Anterior cingulate cortex (tissue), 58 donors: Measurements from ENCODE around the gene ANKRD30A.
"Not testable (repeated sequence)": the region's sequence is repeated elsewhere in the genome, so short reads cannot be mapped to it uniquely, and the experiment has no call there.

Experiments used
- DNase-seq, 58 donors: peaks; one replicate each; lab custom pipeline; 2025; lab: John Stamatoyannopoulos, UW

Gene ANKRD30A

DNA sequence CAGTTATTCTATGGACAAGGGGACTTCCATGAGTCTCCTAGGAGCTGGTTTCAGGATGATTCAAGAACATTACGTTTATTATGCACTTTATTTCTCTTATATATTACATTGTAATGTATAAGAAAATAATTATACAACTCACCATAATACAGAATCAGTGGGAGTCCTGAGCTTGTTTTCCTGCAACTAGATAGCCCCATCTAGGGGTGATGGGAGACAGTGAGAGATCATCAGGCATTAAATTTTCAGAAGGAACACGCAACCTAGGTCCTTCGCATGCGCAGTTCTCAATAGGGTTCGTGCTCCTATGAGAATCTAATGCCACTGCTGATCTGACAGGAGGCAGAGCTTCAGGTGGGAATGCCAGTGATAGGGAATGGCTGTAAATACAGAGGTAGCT lies 137.9 kb downstream of the ANKRD30A start:
- peak in 1 of 58 donors; percentile 3 for DNase-seq

DNA sequence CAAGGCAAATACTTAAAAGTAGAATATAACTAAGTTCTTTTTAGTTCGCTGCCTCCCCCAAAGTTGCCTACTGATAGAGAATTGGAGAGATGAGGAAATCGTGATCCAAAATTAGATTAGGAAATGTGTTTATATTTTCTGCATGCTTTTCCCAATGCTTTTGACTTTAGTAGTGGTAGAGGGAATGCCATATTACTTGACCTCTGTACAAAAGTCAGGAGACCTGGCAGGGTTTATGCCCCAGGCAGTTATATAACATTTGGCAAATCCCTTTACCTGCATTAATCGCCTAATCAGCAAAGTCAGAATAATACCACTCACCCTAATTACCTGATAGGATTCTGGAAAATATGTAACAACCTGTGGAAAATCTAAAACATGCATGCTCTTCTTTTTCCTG lies 142.9 kb downstream of the ANKRD30A start:
- no peak for DNase-seq

DNA sequence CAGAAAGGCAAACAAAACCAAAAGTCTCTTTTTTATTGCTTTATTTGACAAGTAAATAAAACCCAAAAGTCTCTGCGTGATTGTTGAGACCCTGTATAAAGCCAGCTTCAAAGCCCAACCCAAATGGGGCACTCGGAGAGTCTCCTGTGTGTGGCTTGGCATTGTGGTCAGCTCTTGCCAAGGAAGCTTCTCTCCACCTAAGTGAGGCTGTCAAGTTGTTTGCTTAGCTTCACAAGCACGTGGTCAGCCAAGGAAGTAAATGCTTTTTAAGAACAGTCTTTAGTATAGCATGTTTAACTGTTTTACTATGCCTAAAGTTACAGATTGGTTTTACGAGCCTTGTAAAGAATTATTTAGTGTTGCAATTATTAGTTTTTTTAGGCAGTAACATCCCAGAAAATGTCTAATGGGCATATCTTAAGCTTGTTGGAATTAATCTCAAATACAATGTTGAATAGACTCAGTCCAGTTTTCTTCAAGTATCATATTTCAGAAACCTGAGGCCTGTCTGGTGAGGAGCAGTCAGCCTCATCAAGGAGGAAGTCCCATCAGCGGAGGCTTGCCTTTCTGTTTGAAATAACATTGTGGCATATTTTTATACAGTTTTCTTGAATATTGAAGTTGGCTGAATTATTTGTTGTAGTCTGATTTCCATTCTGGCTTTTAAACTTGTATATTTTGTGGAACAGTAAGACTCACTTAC lies 144.3 kb downstream of the ANKRD30A start:
- no peak for DNase-seq

- DNase-seq: no peak
These were observed 149.9 kb downstream of the ANKRD30A start for GRCh38 chr10:37275216-37275777.

GRCh38 chr10:37285063-37285462 lies 159.7 kb downstream of the ANKRD30A start:
- no peak for DNase-seq

DNA sequence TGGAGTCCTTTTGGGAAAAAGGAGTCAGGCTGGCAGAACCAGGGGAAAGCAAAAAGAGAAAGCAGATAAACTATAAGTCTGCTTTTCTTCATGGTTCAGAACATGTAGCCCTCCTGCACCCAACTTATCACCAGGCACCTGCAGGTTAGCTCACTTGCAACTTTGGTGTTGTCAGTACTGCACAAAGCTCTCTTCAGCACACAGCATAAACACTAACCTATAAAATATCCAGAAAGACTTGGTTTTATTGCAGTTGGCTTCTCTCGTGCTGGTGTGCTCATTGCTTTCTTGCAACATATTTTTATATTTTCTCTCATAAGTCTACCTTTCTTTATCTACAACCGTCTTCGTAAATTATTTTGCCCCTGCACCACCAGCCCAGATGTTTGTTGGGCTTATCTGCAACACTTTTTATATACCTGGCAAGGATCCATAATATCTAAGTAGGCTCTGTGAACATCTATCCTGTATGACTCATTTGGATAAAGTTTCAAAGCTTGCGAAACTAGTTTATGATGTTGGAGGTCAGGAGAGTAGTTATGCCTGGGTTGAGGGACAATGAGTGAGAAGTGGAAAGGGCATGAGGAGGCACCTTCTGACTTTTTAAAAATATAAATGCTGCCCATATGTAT lies 164.6 kb downstream of the ANKRD30A start:
- DNase-seq: no peak

GRCh38 chr10:37301271-37301670 lies 175.9 kb downstream of the ANKRD30A start:
- DNase-seq: no peak

GRCh38 chr10:37304036-37304435 lies 178.6 kb downstream of the ANKRD30A start:
- DNase-seq: no peak

GRCh38 chr10:37314350-37314749 lies 189.0 kb downstream of the ANKRD30A start:
- DNase-seq: no peak

DNA sequence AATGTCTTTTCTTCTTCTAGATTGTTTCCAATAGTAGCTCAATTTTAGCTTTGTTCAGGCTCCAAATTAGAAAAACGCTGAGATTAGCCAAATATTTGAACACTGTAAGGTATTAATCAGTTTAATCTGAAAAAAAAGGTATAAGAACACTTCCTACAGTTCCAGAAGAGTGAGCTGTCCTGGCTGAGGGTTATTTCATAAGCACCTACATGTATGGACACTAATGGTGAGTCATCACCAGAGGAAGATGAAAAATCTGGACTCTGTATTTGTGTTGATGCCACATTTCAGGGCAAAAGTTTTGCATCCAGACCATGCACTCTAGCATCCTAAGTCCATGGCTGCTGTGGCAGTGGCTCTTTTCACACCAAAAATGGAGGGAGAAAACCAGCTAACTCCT lies 189.5 kb downstream of the ANKRD30A start:
- no peak for DNase-seq

DNA sequence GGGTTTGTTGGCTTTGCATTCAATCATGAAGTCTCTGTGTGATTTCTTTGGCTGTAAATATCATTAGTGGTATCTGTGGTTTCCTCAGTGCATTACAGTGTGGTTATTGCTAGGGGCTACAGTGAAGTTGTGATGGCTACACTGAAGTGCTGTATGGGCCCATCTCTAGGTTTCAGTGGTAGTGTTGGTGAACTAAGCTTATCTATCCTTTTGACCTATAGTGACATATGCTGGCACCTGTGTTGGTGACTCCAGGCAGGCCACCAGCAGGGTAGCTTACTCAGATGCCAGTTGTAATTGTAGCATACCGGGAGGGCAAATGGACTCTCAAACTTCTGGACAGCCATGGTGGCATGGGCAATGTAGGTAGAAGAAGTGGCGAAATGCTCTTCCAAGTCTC lies 219.0 kb downstream of the ANKRD30A start:
- no peak for DNase-seq

DNA sequence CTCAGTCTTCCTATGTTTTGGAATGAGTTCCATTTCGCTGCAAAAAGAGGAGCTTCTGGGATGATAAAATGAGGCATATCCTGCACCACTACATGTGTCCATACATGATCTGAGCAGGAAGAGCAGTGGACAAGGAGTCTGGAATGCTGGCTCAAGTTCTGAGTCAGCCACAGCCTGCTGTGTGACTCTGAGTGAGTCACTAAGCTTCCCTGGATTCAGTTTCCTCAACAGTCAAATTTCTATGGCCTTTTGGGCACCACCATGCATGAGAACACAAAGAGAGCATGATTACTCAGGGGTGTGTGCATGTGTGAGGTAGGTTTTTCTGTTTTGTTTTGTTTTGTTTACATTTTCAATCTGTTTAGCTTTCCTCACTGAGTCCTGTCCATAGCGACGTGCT lies 254.6 kb downstream of the ANKRD30A start:
- no peak for DNase-seq

DNA sequence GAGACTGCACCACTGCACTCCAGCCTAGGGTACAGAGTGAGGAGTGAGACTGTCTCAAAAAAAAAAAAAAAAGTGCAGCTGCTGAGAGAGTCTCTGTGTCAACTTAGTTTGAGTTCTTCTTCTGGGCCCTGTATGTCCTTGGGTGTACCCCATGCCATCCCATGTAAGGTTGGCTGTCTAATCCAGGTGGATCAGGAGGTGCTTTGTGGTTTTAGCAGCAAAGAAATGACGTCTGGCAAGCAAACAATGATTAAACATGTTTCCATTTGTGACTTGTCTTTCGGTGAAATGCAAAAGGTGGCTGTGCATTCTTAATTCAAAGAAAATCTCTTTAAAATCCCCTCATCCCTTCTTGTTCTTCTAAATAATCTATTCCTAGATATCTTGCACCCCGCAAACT lies 255.9 kb downstream of the ANKRD30A start:
- no peak for DNase-seq

GRCh38 chr10:37384923-37385322 lies 259.5 kb downstream of the ANKRD30A start:
- no peak for DNase-seq

GRCh38 chr10:37390926-37391325 lies 265.5 kb downstream of the ANKRD30A start:
- no peak for DNase-seq

DNA sequence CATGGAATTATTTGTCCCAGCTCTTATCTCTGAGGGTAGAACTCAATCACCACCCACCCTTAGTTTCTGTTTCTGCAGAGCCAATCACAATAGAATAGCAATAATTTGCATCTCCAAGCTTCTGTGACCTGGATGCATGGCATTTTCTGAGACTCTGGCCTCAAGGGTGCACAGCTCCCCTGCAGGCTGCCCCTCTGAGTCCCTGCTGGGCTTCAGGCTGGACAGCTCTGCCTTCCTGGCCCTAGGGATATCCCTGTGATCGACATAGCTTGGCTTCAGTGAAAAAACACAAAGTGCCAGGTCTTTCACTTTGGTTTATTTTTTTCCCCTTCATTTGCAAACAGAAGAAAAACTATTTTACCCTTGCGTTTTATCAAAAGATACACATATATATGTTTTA lies 275.4 kb downstream of the ANKRD30A start:
- DNase-seq: not testable (repeated sequence)

DNA sequence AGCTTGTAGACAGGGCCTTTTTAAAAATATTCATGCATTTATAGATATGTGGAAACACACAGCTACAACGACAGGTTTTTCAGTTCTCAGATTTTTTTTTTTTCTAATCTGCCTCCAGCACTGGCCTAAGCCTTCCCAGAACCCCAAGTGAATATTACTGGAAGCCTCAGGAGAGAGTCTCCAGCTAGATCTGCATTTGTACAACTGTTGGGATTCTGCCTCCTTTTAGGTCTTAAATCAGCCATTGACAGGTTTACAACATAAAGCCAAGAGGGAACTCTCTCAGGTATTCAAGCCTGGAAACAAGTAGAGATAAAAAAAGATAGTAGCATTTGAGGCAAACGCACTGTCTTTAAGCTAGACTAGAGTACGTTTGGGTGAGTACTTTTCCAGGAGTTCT lies 275.8 kb downstream of the ANKRD30A start:
- DNase-seq: no peak

DNA sequence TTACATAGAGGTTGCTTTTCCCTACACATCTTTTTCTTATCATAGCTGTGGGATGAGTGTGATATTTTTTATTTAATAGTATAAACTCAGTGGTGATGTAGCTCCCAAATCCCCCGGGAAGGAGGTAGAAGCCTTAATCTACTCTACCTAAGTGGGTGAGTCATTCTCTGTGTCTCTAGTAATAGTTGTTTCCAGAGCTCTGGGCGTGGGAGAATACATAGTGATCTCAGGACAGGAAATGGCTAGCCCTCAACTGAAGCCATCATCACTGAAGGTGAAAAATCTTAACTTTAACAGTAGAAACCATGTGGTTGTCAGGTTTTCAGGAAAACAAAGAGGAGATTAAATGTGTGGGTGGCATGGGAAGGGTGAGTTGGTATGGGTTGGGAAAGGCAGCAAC lies 278.4 kb downstream of the ANKRD30A start:
- no peak for DNase-seq
